Aorta (tissue), 5 donors: ENCODE data around the gene MCF2L. TPM values are rescaled to one million over a fixed set of nuclear protein-coding genes. Genes with fewer than 3 reads are reported as not detected.
"Not testable (repeated sequence)": the region's sequence is repeated elsewhere in the genome, so short reads cannot be mapped to it uniquely, and the experiment has no call there.

Source experiments
- ATAC-seq: fragments of 200-7000 bp; cut with Tn5 transposase; one replicate; pipeline ENCODE4 v1.9.1; 2022; ENCODE audit warnings: moderate library complexity; ENCODE audit not compliant: low FRiP score
- DNase-seq, 2 donors: peaks; one replicate each; pipeline ENCODE4 v3.0.0-alpha.2; 2020
- H3K27ac ChIP-seq, 2 donors: one replicate each; pipeline ENCODE4 v1.5.1; 2013; ENCODE audit warnings: low read length in 2 of 2, mild to moderate bottlenecking in 2 of 2, moderate library complexity in 2 of 2, control low read depth in 1 of 2, inconsistent platforms in 1 of 2, low read depth in 1 of 2
- H3K27me3 ChIP-seq, 2 donors: one replicate each; pipeline ENCODE4 v1.6.1; 2013; ENCODE audit warnings: control low read depth in 1 of 2, low read length in 1 of 2, mild to moderate bottlenecking in 1 of 2, moderate library complexity in 1 of 2; ENCODE audit not compliant: insufficient read depth in 2 of 2, control insufficient read depth in 1 of 2
- H3K36me3 ChIP-seq, 2 donors: one replicate each; pipeline ENCODE4 v1.6.1; 2013; ENCODE audit warnings: control low read depth in 1 of 2, low read length in 1 of 2, mild to moderate bottlenecking in 1 of 2; ENCODE audit not compliant: insufficient read depth in 2 of 2, control insufficient read depth in 1 of 2
- H3K4me1 ChIP-seq, 2 donors: one replicate each; pipeline ENCODE4 v1.6.1; 2013; ENCODE audit warnings: low read length in 2 of 2, control low read depth in 1 of 2, mild to moderate bottlenecking in 1 of 2, moderate library complexity in 1 of 2; ENCODE audit not compliant: insufficient read depth in 2 of 2, control insufficient read depth in 1 of 2
- H3K4me3 ChIP-seq, 2 donors: one replicate each; pipeline ENCODE4 v1.5.1; 2013; ENCODE audit warnings: low read length in 2 of 2, control low read depth in 1 of 2, mild to moderate bottlenecking in 1 of 2
- H3K9me3 ChIP-seq: one replicate; pipeline ENCODE4 v1.6.1; 2013; ENCODE audit warnings: mild to moderate bottlenecking, low read length; ENCODE audit not compliant: control insufficient read depth
- WGBS, 2 donors: extraction: QIAGEN DNeasy Blood & Tissue Kit; methylation state at CpG; one replicate each; pipeline ENCODE4 v1.1.7; 2013; 5-methylcytosine and 5-hydroxymethylcytosine counted together
- intact Hi-C, 2 donors: fragments of 100-400 bp; cut with DNase I; formaldehyde crosslinking; loops; one replicate each; pipeline versions ENCODE4 v1.14.2 to v1.15.0; 2022
- polyA plus RNA-seq, 2 donors: library from polyadenylated mRNA; stranded (reverse); fragments of 200-250 nt; gene quantifications; one replicate each; pipeline ENCODE4 v1.2.3, GENCODE V29; 2013
- total RNA-seq, 2 donors: library from RNA; stranded (reverse); fragmentation: NEBNext Ultra II Directional; extraction: Animal tissue kit (Norgen Biotek cat#: 25700); gene quantifications; one replicate each; pipeline ENCODE4 v1.2.1, GENCODE V29; 2021
- donor health status: healthy with polysubstance abuse.
- donor health status: Bipolar disorder and iron deficiency.
- donor health status: DM: no; HTN: no; CAD: no.
- donor health status: DM: no; HTN: no; CAD: no.
- donor health status: DM: yes; HTN: yes; CAD: no.

MCF2L gene
- total and polyA plus RNA-seq, 4 donors: 3.2 to 73.3 (median 27.6) TPM

- Histone ChIP-seq H3K27ac (no peak overlapping the region), H3K4me1 (no peaks in the 10 kb centered on the region), H3K9me3 (no peaks in the 10 kb centered on the region), H3K27me3 (no peaks in the 10 kb centered on the region), H3K4me3 (no peak overlapping the region), H3K36me3 (no peaks in the 10 kb centered on the region)
- ATAC-seq (no peak), DNase-seq (no peak)
- 91% methylated on average over 23 to 25 of the region's 25 CpGs for WGBS, 2 donors
- intact Hi-C loops: no loop called here
Observed at GRCh38 chr13:113095146-113096051, 126.4 kb downstream of the MCF2L start.

GRCh38 chr13:113096052-113096744 is 127.2 kb downstream of the MCF2L start:
- intact Hi-C loops: no loop called here
- H3K4me1 ChIP-seq: no peaks in the 10 kb centered on the region
- no peak for ATAC-seq
- no peak for DNase-seq
- H3K27ac ChIP-seq: no peak overlapping the region
- H3K9me3 ChIP-seq: no peaks in the 10 kb centered on the region
- H3K4me3 ChIP-seq: no peak overlapping the region
- no peaks in the 10 kb centered on the region for H3K27me3 ChIP-seq
- WGBS, 2 donors: 93 to 94% methylated on average over 59 to 61 of the region's 61 CpGs
- H3K36me3 ChIP-seq: no peaks in the 10 kb centered on the region

DNA sequence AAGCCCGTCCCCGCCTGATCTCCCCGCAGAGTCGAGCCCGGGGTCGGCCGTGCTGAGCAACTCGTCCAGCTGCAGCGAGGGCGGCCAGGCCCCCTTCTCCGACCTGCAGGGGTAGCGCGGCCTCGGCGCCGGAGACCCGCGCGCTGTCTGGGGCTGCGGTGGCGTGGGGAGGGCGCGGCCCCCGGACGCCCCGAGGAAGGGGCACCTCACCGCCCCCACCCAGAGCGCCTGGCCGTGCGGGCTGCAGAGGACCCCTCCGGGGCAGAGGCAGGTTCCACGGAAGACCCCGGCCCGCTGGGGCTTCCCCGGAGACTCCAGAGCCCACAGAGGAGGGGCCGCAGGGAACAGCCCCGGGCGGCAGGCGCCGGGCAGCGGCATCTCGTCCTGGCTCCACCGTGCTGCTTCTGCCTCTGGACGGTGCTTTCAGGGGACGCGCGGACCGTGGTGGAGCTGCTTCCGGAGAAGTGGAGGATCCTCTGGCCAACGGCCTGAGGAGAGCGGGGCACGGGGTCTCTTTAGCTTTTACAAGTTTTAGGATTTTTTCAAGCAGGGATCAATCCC is 127.8 kb downstream of the MCF2L start:
- no peak for DNase-seq
- intact Hi-C loops: no loop called here
- H3K27me3 ChIP-seq: no peaks in the 10 kb centered on the region
- no peaks in the 10 kb centered on the region for H3K9me3 ChIP-seq
- H3K36me3 ChIP-seq: no peaks in the 10 kb centered on the region
- no peak overlapping the region for H3K27ac ChIP-seq
- no peak for ATAC-seq
- H3K4me3 ChIP-seq: no peak overlapping the region
- 80 to 91% methylated on average over 52 of the region's 52 CpGs for WGBS, 2 donors
- H3K4me1 ChIP-seq: no peaks in the 10 kb centered on the region

DNA sequence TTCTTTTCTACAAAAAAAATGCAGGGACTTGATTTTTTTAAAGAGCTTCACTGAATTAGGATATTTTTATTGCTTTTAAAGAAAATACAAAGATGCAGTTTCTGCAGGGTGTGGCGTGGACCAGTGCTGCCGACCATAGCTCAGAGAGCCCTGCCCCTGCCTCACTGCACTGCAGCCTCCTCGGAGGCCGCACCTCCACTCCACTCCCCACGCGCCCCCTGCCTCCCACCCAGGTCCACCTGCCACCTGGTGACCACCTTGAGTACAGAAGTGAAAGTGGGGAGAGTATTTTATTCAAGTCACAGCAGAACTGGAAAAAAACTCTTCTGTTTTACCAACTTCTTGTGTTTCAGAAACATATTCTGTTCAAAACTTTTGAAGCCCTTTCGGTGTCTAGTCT is 128.6 kb downstream of the MCF2L start:
- no peak overlapping the region for H3K4me3 ChIP-seq
- no peaks in the 10 kb centered on the region for H3K27me3 ChIP-seq
- no peak overlapping the region for H3K27ac ChIP-seq
- ATAC-seq (no peak), DNase-seq (no peak)
- H3K36me3 ChIP-seq: no peaks in the 10 kb centered on the region
- intact Hi-C loops: no loop called here
- 87 to 89% methylated on average over 7 of the region's 7 CpGs for WGBS, 2 donors
- H3K9me3 ChIP-seq: no peaks in the 10 kb centered on the region
- H3K4me1 ChIP-seq: no peaks in the 10 kb centered on the region

DNA sequence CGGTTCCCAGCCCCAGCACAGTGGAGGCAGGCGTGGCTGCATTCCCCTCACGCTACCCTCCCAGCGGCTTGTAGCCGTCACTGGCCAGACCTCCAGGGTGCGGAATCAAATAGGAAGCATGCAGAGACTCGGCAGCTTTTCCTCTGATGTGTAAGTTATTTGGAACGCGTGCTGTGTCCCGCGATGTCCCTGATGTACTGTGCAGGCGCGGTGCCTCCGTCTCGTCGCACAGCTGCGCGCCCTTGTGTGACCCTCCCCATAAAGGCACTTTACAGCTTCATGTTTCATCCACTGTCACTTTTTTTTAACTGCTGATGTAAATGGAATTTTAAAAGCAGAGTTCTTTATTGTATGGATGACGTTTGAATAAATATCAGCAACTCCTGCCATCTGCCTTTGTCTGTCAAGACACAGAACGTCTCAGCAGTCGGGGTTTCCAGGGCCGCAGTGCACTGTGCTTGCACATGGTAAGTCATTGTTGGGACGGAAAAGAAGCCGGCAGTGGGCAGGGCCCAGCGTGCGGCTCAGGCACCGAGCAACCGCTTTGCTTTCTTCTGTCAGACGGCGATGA is 129.2 kb downstream of the MCF2L start:
- Histone ChIP-seq H3K27ac (no peak overlapping the region), H3K9me3 (no peaks in the 10 kb centered on the region), H3K27me3 (no peaks in the 10 kb centered on the region), H3K4me1 (no peaks in the 10 kb centered on the region), H3K4me3 (no peak overlapping the region), H3K36me3 (no peaks in the 10 kb centered on the region)
- WGBS, 2 donors: 67 to 78% methylated on average over 30 of the region's 30 CpGs
- intact Hi-C loops: no loop called here
- no peak for DNase-seq
- ATAC-seq: no peak

GRCh38 chr13:113099142-113099541 is 130.1 kb downstream of the MCF2L start:
- Histone ChIP-seq H3K9me3 (no peaks in the 10 kb centered on the region), H3K27ac (no peak overlapping the region), H3K36me3 (no peaks in the 10 kb centered on the region), H3K4me3 (no peak overlapping the region), H3K4me1 (no peaks in the 10 kb centered on the region), H3K27me3 (no peaks in the 10 kb centered on the region)
- ATAC-seq (no peak), DNase-seq (no peak)
- WGBS, 2 donors: 71 to 84% methylated on average over 11 of the region's 11 CpGs
- intact Hi-C loops: no loop called here

DNA sequence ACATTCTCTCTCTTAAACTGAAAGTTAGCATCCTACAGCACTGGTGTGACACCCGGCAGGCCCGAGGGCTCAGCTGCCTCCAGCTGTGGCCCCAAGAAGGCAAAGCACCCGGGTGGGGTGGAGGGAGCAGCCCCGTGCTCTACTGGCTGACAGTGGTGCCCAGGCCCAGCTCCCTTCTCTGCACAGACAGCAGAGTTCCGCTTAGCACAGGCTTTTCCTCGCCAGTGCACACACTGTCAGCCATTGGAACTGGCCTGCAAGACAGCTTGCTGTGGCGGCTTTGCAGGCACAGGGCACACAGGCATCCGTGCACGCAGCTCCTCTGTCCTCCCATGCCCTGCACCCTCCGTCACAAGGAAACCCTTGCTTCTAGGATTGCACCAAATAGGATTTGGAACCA is 133.3 kb downstream of the MCF2L start:
- H3K36me3 ChIP-seq, H3K4me3 ChIP-seq, DNase-seq, intact Hi-C loops, H3K4me1 ChIP-seq, H3K27me3 ChIP-seq, ATAC-seq, H3K27ac ChIP-seq, H3K9me3 ChIP-seq: not testable (repeated sequence)
- 75 to 77% methylated on average over 10 of the region's 10 CpGs for WGBS, 2 donors

GRCh38 chr13:113102727-113103126 is 133.7 kb downstream of the MCF2L start:
- 81 to 85% methylated on average over 12 of the region's 12 CpGs for WGBS, 2 donors
- intact Hi-C loops: no loop called here

More at GRCh38 chr13:113102727-113103126, 133.7 kb downstream of the MCF2L start:
- Histone ChIP-seq H3K27ac (no peak overlapping the region), H3K4me3 (no peak overlapping the region), H3K36me3 (no peaks in the 10 kb centered on the region), H3K27me3 (no peaks in the 10 kb centered on the region), H3K9me3 (no peaks in the 10 kb centered on the region), H3K4me1 (no peaks in the 10 kb centered on the region)
- DNase-seq (no peak), ATAC-seq (no peak)
